Heart left ventricle (tissue), 13 donors: ENCODE results near the gene NME1.

Source experiments
- POLR2A ChIP-seq, 2 donors: fragments of 450-650 bp; IDR thresholded peaks; one replicate each; pipeline ENCODE4 v1.6.1; 2017; ENCODE audit warnings: antibody characterized with exemption in 2 of 2, mild to moderate bottlenecking in 2 of 2, moderate library complexity in 2 of 2
- TF ChIP-seq, protein P1 (sequence below), 12 donors: fragments of 200-600 bp; sonication (generic) in 4 of 12; IDR thresholded peaks; one replicate each; pipeline versions ENCODE4 v1.5.0 to v1.8.0; 2018 to 2022; ENCODE audit warnings: antibody characterized with exemption in 12 of 12, mild to moderate bottlenecking in 5 of 12
- donor health status: ischemic (EF 13 %, LVEDD 7.1; RV severe dilation, severe dysfunction).
- donor health status: DM: no; HTN: yes; CAD: no.
- donor health status: DM: no; HTN: no; CAD: no.
- donor health status: ischemic (EF 25% LVEDD 6.9; RV normal size, moderate dysfunction).
- donor health status: ischemic (EF 25% LVEDD 5.7; RV mildly dilated, moderate dysfunction).
- donor health status: ischemic (EF 35%, LVEDD 5.7; RV mildly dilated, moderate dysfunction).
- donor health status: nonischemic (EF 11% LVEDD 7.7; RV severe dilation, severe dysfunction).
- donor health status: DM: yes; HTN: yes; CAD: no.
- donor health status: PGD.
- donor health status: ischemic (EF 29% LVEDD 5.4; RV normal size, mild dysfunction).
- donor health status: nonischemic (EF 23%, LVEDD 6.1; RV moderate dilation, normal function).

DNA sequence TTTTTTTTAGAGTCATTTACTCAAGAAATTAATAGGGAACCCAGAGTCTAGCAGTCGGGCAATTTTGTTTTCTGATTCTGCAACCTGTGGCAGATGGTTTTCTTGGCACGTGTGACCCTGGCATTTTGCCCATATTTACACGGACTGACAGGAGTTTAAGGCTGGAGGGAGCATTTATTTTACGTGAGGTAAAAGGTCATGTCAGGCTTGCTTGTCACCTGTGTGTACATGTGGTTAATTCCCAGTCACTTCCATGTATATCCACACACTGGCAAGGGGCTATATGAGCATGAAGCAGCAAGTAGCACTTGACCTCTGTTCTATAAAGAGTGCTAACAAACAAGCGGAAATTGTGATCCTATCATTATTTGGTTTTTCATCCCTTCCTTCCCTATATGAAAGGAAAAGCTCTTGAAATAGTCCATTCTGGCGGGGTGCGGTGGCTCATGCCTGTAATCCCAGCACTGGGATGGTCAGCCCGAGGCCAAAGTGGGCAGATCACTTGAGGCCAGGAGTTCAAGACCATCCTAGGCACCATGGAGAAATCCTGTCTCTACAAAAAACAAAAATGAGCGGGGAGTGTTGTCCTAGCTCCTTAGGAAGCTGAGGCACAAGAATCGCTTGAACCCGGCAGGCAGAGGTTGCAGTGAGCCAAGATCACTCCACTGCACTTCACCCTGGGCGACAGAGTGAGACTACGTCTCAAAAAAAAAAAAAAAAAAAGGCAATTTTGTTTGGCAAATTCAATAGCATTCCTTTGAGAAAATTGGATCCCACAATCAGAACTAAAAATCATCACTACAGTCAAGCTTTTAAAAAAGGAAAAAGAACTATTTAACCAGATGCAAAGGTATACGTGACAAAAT is 34.8 kb upstream of the NME1 start:
- TF ChIP-seq, protein P1, sequence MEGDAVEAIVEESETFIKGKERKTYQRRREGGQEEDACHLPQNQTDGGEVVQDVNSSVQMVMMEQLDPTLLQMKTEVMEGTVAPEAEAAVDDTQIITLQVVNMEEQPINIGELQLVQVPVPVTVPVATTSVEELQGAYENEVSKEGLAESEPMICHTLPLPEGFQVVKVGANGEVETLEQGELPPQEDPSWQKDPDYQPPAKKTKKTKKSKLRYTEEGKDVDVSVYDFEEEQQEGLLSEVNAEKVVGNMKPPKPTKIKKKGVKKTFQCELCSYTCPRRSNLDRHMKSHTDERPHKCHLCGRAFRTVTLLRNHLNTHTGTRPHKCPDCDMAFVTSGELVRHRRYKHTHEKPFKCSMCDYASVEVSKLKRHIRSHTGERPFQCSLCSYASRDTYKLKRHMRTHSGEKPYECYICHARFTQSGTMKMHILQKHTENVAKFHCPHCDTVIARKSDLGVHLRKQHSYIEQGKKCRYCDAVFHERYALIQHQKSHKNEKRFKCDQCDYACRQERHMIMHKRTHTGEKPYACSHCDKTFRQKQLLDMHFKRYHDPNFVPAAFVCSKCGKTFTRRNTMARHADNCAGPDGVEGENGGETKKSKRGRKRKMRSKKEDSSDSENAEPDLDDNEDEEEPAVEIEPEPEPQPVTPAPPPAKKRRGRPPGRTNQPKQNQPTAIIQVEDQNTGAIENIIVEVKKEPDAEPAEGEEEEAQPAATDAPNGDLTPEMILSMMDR (IDR thresholded peaks at IDR 0.05), result no peak
- no peak for TF ChIP-seq POLR2A (IDR thresholded peaks at IDR 0.05)
